GM12878 (cell line): ENCODE results near the gene ZBTB6.

Experiments
- BMI1 ChIP-seq: fragments of 450-650 bp; IDR thresholded peaks from 2 replicates; pipeline ENCODE4 v1.6.1; 2016; ENCODE audit warnings: mild to moderate bottlenecking, moderate library complexity, borderline replicate concordance
- CHD2 ChIP-seq: IDR thresholded peaks from 2 replicates; pipeline ENCODE4 v1.6.1; 2011; ENCODE audit warnings: low read depth, low read length, improper control_type of control experiment, borderline replicate concordance
- EZH2 ChIP-seq: IDR thresholded peaks from 2 replicates; pipeline ENCODE4 v1.6.1; 2012; ENCODE audit warnings: low read depth, mild to moderate bottlenecking, control low read depth, inconsistent platforms, low read length, borderline replicate concordance; ENCODE audit not compliant: control insufficient read depth
- PML ChIP-seq: IDR thresholded peaks from 2 replicates; pipeline ENCODE4 v1.6.1; 2012; ENCODE audit warnings: low read length, inconsistent platforms
- SUZ12 ChIP-seq: fragments of 200-600 bp; sonication (generic); IDR thresholded peaks from one replicate; pipeline ENCODE4 v1.6.1; 2018; ENCODE audit warnings: antibody characterized with exemption, mild to moderate bottlenecking; ENCODE audit not compliant: unreplicated experiment

DNA sequence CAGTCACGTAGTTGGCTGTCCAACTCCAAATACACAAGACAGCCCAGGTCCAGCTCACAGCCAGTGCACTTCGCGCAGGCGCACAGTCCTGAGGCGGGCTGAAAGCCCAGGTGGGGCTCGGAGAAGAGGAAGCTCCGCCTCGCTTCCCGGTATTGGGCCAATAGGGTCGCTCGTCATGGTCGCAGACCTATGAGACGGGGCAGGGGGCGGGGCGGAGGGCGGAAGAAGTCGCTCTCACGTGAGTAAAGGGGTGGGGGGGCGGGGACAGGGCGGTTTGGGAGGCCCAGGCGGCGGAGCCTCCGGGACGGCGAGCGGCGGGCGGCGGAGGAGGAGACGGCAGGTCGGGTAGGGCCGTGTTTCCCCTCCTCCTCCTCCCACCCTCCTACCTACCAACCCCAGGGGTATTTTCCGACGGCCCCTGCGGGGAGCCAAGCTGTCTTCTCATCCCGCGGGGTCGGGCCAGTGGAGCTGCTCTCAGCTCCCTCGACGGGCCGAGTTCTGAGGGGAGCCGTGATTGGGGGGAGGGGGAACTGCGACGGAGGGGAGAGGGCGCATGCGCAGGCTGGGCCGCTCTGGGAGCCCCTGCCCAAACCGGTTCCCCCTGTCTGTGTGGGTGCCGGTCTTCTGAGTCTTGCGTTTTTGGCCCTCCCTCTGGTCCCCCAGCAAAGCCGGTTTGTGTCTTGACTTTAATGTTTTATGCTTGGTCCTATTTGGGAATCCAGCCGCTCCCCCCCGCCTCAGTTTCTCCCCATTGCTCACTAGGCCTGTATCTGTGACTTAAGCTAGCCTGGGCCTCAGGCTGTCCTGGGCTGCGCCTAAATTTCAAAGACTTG lies 27.8 kb upstream of the ZBTB6 start, which contains the start of gene RABGAP1:
- TF ChIP-seq CHD2 (peak; percentile 61; the same call in 1 of the 2 replicates), EZH2 (no peak), PML (peak; percentile 92; the same call in 1 of the 2 replicates), BMI1 (no peak), SUZ12 (no peak)
